GM10266 (cell line): ENCODE results near the gene DBNDD2.

Experiments
- DNase-seq: peaks from one replicate; pipeline ENCODE4 v3.0.0; 2012; ENCODE audit errors: extremely low spot score
- TF ChIP-seq, protein P1 (sequence below): IDR thresholded peaks from 2 replicates; pipeline ENCODE4 v1.5.1; 2012; ENCODE audit warnings: mild to moderate bottlenecking, low read depth; ENCODE audit not compliant: control insufficient read depth, insufficient read depth; ENCODE audit errors: missing control alignments

Gene DBNDD2

DNA sequence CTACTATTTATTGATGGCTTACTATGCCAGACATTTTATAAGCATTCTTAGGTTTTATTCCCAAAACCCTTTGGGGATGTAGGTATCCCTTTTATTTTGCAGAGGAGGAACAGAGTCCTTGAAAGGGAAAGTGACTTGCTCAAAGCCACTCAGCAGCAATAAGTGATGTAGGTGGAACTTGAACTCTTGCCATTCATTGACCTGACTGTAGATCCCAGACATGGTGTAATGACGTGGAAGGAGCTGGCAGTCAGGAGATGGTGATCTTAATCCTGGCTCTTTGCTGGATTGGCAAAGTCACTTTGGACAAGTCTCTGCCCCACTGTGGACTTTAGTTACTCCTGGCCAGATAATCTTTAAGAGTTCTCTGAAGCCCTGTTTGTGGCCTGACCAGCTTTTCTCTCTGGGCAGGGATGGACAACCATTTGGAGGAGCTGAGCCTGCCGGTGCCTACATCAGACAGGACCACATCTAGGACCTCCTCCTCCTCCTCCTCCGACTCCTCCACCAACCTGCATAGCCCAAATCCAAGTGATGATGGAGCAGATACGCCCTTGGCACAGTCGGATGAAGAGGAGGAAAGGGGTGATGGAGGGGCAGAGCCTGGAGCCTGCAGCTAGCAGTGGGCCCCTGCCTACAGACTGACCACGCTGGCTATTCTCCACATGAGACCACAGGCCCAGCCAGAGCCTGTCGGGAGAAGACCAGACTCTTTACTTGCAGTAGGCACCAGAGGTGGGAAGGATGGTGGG lies 1.6 kb downstream of the DBNDD2 start:
- TF ChIP-seq, protein P1, sequence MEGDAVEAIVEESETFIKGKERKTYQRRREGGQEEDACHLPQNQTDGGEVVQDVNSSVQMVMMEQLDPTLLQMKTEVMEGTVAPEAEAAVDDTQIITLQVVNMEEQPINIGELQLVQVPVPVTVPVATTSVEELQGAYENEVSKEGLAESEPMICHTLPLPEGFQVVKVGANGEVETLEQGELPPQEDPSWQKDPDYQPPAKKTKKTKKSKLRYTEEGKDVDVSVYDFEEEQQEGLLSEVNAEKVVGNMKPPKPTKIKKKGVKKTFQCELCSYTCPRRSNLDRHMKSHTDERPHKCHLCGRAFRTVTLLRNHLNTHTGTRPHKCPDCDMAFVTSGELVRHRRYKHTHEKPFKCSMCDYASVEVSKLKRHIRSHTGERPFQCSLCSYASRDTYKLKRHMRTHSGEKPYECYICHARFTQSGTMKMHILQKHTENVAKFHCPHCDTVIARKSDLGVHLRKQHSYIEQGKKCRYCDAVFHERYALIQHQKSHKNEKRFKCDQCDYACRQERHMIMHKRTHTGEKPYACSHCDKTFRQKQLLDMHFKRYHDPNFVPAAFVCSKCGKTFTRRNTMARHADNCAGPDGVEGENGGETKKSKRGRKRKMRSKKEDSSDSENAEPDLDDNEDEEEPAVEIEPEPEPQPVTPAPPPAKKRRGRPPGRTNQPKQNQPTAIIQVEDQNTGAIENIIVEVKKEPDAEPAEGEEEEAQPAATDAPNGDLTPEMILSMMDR = no peak
- DNase-seq = no peak

DNA sequence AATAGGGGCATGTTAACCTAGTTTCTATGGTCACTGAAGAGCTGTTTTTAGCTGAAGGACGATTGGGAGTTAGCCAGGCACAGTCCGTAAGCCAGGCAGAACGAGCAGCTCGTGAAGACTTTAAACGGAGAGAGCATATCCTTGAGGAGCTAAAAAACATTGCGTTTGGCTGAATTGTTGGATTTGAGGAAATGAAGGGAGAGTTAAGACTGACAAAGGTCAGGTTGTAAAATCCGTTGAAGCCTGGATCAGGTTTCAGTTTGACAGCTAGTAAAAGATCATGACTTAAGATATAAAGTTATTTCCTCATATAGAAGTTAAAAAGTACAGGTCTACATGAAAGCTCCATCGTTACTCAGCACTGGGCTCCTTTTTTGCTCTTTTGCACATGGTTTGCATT lies 2.8 kb downstream of the DBNDD2 start:
- DNase-seq = no peak
- TF ChIP-seq, protein P1 = no peak

DNA sequence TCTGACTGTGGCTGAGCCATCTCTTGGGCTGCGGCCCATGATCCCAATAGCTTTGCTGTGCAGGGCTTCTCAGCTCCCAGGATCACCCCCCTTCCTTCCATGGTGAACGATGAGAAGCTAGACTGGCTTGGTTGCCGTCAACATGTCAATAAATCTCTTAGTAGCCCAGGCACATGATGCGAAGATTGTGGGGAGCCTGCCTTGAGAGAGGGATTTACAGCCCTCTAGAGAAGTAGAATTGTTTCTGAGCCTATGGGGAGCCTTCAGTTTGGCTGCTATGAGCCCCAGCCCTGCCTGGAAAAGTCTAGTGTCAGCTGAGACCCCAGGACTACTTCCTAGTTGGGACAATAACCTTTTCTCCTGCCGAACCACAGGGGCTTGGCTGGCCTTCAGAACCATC lies 4.6 kb downstream of the DBNDD2 start:
- TF ChIP-seq, protein P1 = no peak
- DNase-seq = no peak

DNA sequence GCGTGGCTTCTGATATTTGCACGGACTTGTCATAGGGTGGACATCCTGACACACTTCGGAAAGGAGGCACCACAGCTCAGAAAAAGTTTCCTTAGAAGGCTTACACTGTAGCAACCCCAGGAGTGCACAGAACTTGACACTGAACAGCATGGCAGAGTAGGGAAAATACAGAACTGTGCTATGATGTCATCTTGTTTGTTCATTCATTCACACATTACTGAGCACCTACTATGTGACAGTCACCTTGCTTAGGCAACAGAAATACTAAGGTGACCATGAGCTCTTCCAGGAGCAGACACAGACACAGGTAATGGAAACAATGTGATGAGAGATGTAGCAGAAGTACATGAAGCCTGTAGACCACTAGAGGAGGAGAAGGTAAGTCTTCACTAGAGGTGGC lies 5.4 kb downstream of the DBNDD2 start:
- DNase-seq = no peak
- TF ChIP-seq, protein P1 = no peak

DNA sequence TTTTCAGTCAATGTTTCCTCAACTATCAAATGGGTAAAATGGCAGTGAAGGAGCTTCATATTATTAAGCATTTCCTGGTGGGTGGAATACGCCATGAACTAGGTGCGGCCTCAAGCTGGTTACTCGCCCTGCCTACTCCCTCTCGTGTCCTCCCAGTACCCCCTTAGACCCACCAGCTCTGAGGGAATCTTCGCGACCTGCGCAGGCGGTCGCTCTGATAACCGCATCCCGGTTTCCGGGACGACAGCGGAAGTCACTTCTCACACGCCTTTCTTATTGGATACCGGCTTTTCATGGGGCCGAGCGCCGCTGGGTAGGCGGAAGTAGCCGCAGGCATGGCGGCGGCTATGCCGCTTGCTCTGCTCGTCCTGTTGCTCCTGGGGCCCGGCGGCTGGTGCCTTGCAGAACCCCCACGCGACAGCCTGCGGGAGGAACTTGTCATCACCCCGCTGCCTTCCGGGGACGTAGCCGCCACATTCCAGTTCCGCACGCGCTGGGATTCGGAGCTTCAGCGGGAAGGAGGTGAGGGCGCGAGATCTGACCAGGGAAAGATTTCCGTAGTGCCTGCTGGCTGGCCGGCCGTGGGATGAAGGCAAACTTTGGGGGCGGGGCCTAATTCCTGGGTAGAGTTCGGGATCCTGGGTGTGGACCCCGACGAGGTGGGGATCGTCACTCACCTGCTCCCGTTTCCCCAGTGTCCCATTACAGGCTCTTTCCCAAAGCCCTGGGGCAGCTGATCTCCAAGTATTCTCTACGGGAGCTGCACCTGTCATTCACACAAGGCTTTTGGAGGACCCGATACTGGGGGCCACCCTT lies 7.9 kb downstream of the DBNDD2 start, which contains the start of gene PIGT:
TSS of gene PIGT (plus strand) at position 320 of the 816 bp plus-strand sequence. CDS start at position 336, 16 bp downstream.
- TF ChIP-seq, protein P1 = no peak
- peak; percentile 89 for DNase-seq

DNA sequence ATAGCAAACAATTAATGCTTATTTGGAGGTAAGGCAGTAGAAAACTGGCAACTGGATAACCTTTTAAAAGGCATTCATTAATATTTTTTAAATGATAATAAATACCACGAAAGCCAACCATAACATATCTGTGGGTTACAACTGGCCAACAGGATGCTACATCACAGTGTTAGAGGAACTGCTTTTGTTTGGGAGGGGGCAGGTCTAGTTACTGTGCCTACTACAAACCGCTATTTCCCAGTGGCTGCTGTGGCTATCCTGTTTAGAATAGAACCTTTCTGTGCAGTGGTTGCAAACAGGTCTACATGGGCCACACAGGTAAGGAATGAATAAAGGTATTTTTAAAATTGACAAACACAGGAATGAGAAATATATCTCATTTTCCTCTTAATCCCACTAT lies 8.8 kb downstream of the DBNDD2 start:
- TF ChIP-seq, protein P1 = no peak

More for the DNA sequence above, 8.8 kb downstream of the DBNDD2 start:
- no peak for DNase-seq
